CD14-positive monocyte (primary cell): ENCODE measurements around the gene CCDC136. TPM values are rescaled to one million over a fixed set of nuclear protein-coding genes. Genes with fewer than 3 reads are reported as not detected.
A peak's percentile ranks its signal among the peaks of the same experiment; 100 is the strongest.

Experiments
- DNase-seq, 3 donors: peaks; one replicate each; pipeline ENCODE4 v3.0.0-alpha.2; 2011 to 2022
- H2AFZ ChIP-seq: 2 replicates; pipeline ENCODE4 v1.6.0; 2012; ENCODE audit warnings: mild to moderate bottlenecking, low read depth, low read length, inconsistent platforms; ENCODE audit not compliant: insufficient read depth, poor library complexity, severe bottlenecking
- H3K27ac ChIP-seq, 2 donors: 1 replicate in 1 of 2; 2 replicates in 1 of 2; pipeline ENCODE4 v1.5.1; 2012 to 2013; ENCODE audit warnings: low read length in 2 of 2, control low read depth in 1 of 2, inconsistent platforms in 1 of 2, low read depth in 1 of 2, mild to moderate bottlenecking in 1 of 2
- H3K27me3 ChIP-seq, 2 donors: one replicate each; pipeline versions ENCODE4 v1.6.0 to v1.6.1; 2011 to 2013; ENCODE audit warnings: low read length in 2 of 2; ENCODE audit not compliant: control insufficient read depth in 2 of 2, insufficient read depth in 2 of 2
- H3K36me3 ChIP-seq, 2 donors: replicated peaks in 1 of 2; 1 replicate in 1 of 2; 2 replicates in 1 of 2; pipeline versions ENCODE4 v1.5.1 to v1.6.1; 2012 to 2013; ENCODE audit warnings: low read length in 2 of 2, control low read depth in 1 of 2, inconsistent platforms in 1 of 2, mild to moderate bottlenecking in 1 of 2; ENCODE audit not compliant: insufficient read depth in 2 of 2, control insufficient read depth in 1 of 2
- H3K4me1 ChIP-seq, 2 donors: 1 replicate in 1 of 2; 2 replicates in 1 of 2; pipeline versions ENCODE4 v1.5.1 to v1.6.1; 2012 to 2013; ENCODE audit warnings: low read length in 2 of 2, control low read depth in 1 of 2, inconsistent platforms in 1 of 2, mild to moderate bottlenecking in 1 of 2, moderate library complexity in 1 of 2; ENCODE audit not compliant: insufficient read depth in 2 of 2, control insufficient read depth in 1 of 2
- H3K4me2 ChIP-seq: replicated peaks from 2 replicates; pipeline ENCODE3; 2012; ENCODE audit warnings: low read length, moderate library complexity, mild to moderate bottlenecking; ENCODE audit not compliant: poor library complexity, severe bottlenecking; ENCODE audit errors: extremely low read depth
- H3K4me3 ChIP-seq, 3 experiments: fragments of 200-600 bp in 1 of 3; sonication (generic) in 1 of 3; replicated peaks in 1 of 3; 1 replicate in 2 of 3; 2 replicates in 1 of 3; pipeline ENCODE4 v1.5.1; 2011 to 2013; ENCODE audit warnings: low read length in 3 of 3, mild to moderate bottlenecking in 3 of 3, control low read depth in 2 of 3, low read depth in 2 of 3, inconsistent platforms in 1 of 3, moderate library complexity in 1 of 3
- H3K79me2 ChIP-seq: 2 replicates; pipeline ENCODE4 v1.6.0; 2012; ENCODE audit warnings: mild to moderate bottlenecking, control low read depth, inconsistent platforms, low read length, moderate library complexity; ENCODE audit not compliant: insufficient read depth
- H3K9ac ChIP-seq: 2 replicates; pipeline ENCODE4 v1.6.0; 2017; ENCODE audit warnings: low read length, mild to moderate bottlenecking; ENCODE audit not compliant: insufficient read depth, poor library complexity, severe bottlenecking
- H3K9me3 ChIP-seq, 2 donors: replicated peaks in 1 of 2; 1 replicate in 1 of 2; 2 replicates in 1 of 2; pipeline versions ENCODE4 v1.5.1 to v1.6.1; 2012 to 2013; ENCODE audit warnings: low read length in 2 of 2, control low read depth in 1 of 2; ENCODE audit not compliant: control insufficient read depth in 1 of 2, insufficient read depth in 1 of 2
- H4K20me1 ChIP-seq: 2 replicates; pipeline ENCODE4 v1.6.0; 2012; ENCODE audit warnings: mild to moderate bottlenecking, low read length, control low read depth, moderate library complexity; ENCODE audit not compliant: insufficient read depth
- H3K27ac Mint-ChIP-seq, 7 donors: one replicate each; pipeline ENCODE4 v1.8.0; 2020; ENCODE audit warnings: mild to moderate bottlenecking in 7 of 7, mixed read lengths in 7 of 7, moderate library complexity in 6 of 7, inconsistent platforms in 2 of 7
- H3K27me3 Mint-ChIP-seq, 3 donors: one replicate each; pipeline ENCODE4 v1.8.0; 2021 to 2022; ENCODE audit warnings: low read depth in 3 of 3, mild to moderate bottlenecking in 3 of 3, mixed read lengths in 3 of 3, moderate library complexity in 3 of 3, inconsistent platforms in 1 of 3
- H3K36me3 Mint-ChIP-seq, 2 donors: one replicate each; pipeline ENCODE4 v1.8.0; 2020; ENCODE audit warnings: mixed read lengths in 2 of 2, inconsistent platforms in 1 of 2, mild to moderate bottlenecking in 1 of 2
- H3K4me1 Mint-ChIP-seq: one replicate; pipeline ENCODE4 v1.8.0; 2020; ENCODE audit warnings: mild to moderate bottlenecking, mixed read lengths
- H3K4me3 Mint-ChIP-seq, 2 donors: one replicate each; pipeline ENCODE4 v1.8.0; 2020; ENCODE audit warnings: mild to moderate bottlenecking in 2 of 2, mixed read lengths in 2 of 2, moderate library complexity in 1 of 2
- H3K9me3 Mint-ChIP-seq, 7 donors: one replicate each; pipeline ENCODE4 v1.8.0; 2020 to 2022; ENCODE audit warnings: mixed read lengths in 7 of 7, mild to moderate bottlenecking in 6 of 7, moderate library complexity in 6 of 7, inconsistent platforms in 2 of 7
- WGBS: methylation state at CpG from one replicate; pipeline ENCODE4 v1.1.5; 2013; ENCODE audit warnings: missing lambda C conversion rate; ENCODE audit not compliant: insufficient coverage; 5-methylcytosine and 5-hydroxymethylcytosine counted together
- intact Hi-C, 2 donors: fragments of 100-400 bp; cut with micrococcal nuclease; formaldehyde crosslinking; loops; one replicate each; pipeline versions ENCODE4 v1.15.0 to v1.15.1; 2023
- polyA plus RNA-seq, 3 donors: library from polyadenylated mRNA; depleted of rRNA in 1 of 3; unstranded in 2 of 3; stranded (reverse) in 1 of 3; fragments of 300-500 nt in 2 of 3; fragments of >200 nt in 1 of 3; fragmentation: Illumina TruSeq in 2 of 3; gene quantifications; 1 replicate in 2 of 3; 2 replicates in 1 of 3; pipeline ENCODE4 v1.2.3, GENCODE V29; 2012 to 2021
- TF ChIP-seq, protein P1 (sequence below): fragments of 200-600 bp; IDR thresholded peaks from one replicate; pipeline ENCODE4 v1.8.0; 2022; ENCODE audit warnings: antibody characterized with exemption, mild to moderate bottlenecking

CCDC136 gene
- polyA plus RNA-seq, 3 donors: 0.26 to 2.6 TPM; not detected in 1

DNA sequence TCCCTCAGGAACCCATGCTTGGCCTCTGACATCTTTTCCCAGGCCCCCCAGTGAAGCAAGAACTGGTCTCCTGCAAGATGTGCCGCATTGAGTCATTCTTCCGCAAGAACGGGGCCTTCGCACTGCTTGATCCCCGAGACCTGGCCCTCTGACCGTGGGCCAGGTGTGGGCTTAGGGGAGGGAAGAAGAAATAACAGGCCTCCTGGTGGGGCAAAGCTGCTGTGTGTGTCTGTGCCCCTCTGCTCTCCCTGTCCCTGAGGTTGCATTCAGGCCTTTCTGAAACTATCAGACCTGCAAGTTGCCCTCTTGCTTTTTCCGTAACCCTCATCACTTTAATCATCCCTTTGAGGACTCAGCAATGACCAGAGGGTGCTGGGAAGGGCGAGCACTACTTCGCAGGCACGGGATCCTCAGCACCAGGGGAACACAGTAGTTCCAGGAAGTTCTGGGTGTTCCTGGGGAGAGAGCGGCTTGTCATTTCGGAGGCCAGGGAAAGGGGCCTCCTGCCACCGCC is 76.9 kb downstream of the CCDC136 start:
- H2AFZ ChIP-seq: no peak overlapping the region
- H3K9ac ChIP-seq: peak overlapping the region; percentile 43
- H3K9me3 ChIP-seq: no peaks in the 10 kb centered on the region
- no peak for DNase-seq
- peak overlapping the region; percentile 62 to 82 for H3K4me3 Mint-ChIP-seq
- peaks cover 26% of the 10 kb centered on the region for H3K4me1 Mint-ChIP-seq
- H3K4me2 ChIP-seq: peak overlapping the region; percentile 82
- intact Hi-C loops: loop anchor here in 1 of 2 donors (10.0 kb wide), 1 partner anchor 124 kb away; no protein-coding TSS in a partner anchor
- H4K20me1 ChIP-seq: peaks cover 73% of the 10 kb centered on the region
- H3K27ac Mint-ChIP-seq: peak overlapping the region in 1 of 7 donors; percentile 50
- peaks cover 2 to 28% of the 10 kb centered on the region in 2 donors for H3K27me3 ChIP-seq
- H3K4me1 ChIP-seq: peaks cover 12 to 27% of the 10 kb centered on the region in 2 donors
- 44% methylated on average over 9 of the region's 13 CpGs for WGBS
- H3K79me2 ChIP-seq: peaks cover 21% of the 10 kb centered on the region
- peaks cover 19 to 41% (median 36%) of the 10 kb centered on the region in 3 donors for H3K27me3 Mint-ChIP-seq
- H3K9me3 Mint-ChIP-seq: peaks cover 0 to 5% (median 2%) of the 10 kb centered on the region in 7 donors
- no peak overlapping the region for H3K27ac ChIP-seq
- peaks cover 19 to 22% of the 10 kb centered on the region in 2 donors for H3K36me3 ChIP-seq
- H3K36me3 Mint-ChIP-seq: peaks cover 42% of the 10 kb centered on the region in 2 donors
- H3K4me3 ChIP-seq: peak overlapping the region in 2 of 3 experiments; percentile 14 to 68
- TF ChIP-seq, protein P1, sequence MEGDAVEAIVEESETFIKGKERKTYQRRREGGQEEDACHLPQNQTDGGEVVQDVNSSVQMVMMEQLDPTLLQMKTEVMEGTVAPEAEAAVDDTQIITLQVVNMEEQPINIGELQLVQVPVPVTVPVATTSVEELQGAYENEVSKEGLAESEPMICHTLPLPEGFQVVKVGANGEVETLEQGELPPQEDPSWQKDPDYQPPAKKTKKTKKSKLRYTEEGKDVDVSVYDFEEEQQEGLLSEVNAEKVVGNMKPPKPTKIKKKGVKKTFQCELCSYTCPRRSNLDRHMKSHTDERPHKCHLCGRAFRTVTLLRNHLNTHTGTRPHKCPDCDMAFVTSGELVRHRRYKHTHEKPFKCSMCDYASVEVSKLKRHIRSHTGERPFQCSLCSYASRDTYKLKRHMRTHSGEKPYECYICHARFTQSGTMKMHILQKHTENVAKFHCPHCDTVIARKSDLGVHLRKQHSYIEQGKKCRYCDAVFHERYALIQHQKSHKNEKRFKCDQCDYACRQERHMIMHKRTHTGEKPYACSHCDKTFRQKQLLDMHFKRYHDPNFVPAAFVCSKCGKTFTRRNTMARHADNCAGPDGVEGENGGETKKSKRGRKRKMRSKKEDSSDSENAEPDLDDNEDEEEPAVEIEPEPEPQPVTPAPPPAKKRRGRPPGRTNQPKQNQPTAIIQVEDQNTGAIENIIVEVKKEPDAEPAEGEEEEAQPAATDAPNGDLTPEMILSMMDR: no peak

- peak overlapping the region; percentile 62 to 82 for H3K4me3 Mint-ChIP-seq
- Histone ChIP-seq H3K27ac (no peak overlapping the region), H3K4me2 (peak overlapping the region; percentile 82), H3K9ac (peak overlapping the region; percentile 43), H3K79me2 (peaks cover 15% of the 10 kb centered on the region), H3K27me3 (peaks cover 2 to 28% of the 10 kb centered on the region in 2 donors), H2AFZ (no peak overlapping the region), H3K4me3 (peak overlapping the region; percentile 14 to 68 (median 28)), H4K20me1 (peaks cover 66% of the 10 kb centered on the region), H3K9me3 (no peaks in the 10 kb centered on the region), H3K36me3 (peaks cover 19 to 22% of the 10 kb centered on the region in 2 donors), H3K4me1 (peaks cover 7 to 21% of the 10 kb centered on the region in 2 donors)
- intact Hi-C loops: loop anchor here in 1 of 2 donors (10.0 kb wide), 1 partner anchor 125 kb away; no protein-coding TSS in a partner anchor
- H3K36me3 Mint-ChIP-seq: peaks cover 42% of the 10 kb centered on the region in 2 donors
- no peak overlapping the region for H3K27ac Mint-ChIP-seq
- TF ChIP-seq, protein P1: peak; percentile 17
- peaks cover 20% of the 10 kb centered on the region for H3K4me1 Mint-ChIP-seq
- H3K9me3 Mint-ChIP-seq: peaks cover 0 to 5% (median 2%) of the 10 kb centered on the region in 7 donors
- peak; percentile 18 to 29 (median 27) for DNase-seq
- peaks cover 19 to 41% (median 36%) of the 10 kb centered on the region in 3 donors for H3K27me3 Mint-ChIP-seq
- WGBS: under 1% methylated on average over 86 of the region's 86 CpGs
Measured at GRCh38 chr7:128869138-128869943, 77.6 kb downstream of the CCDC136 start.
